HEK293 (cell line): ENCODE measurements around the gene DRC7.
A peak's percentile ranks its signal among the peaks of the same experiment; 100 is the strongest.

ENCODE experiments used
- CTCF ChIA-PET: fragments of 350-600 bp; formaldehyde crosslinking; extraction: SDS; loops from one replicate; lab custom pipeline; 2021; ENCODE audit warnings: antibody characterized with exemption; lab: Yijun Ruan, JAX
- POLR2A ChIA-PET: fragments of 300-600 bp; formaldehyde crosslinking; extraction: SDS; loops from one replicate; lab custom pipeline; 2020; ENCODE audit warnings: antibody characterized with exemption, inconsistent platforms; lab: Yijun Ruan, JAX
- H3K27ac ChIP-seq: fragments of 200-500 bp; sonication (Bioruptor generic); 2 replicates; pipeline ENCODE4 v1.5.1; 2014; ENCODE audit warnings: low read depth, low read length, control low read depth, inconsistent platforms; ENCODE audit errors: extremely low read depth
- H3K36me3 ChIP-seq, 2 experiments: fragments of 200-500 bp in 1 of 2; sonication (Bioruptor generic) in 1 of 2; 1 replicate in 1 of 2; 2 replicates in 1 of 2; pipeline ENCODE4 v1.5.1; 2014 to 2017; ENCODE audit warnings: inconsistent platforms in 2 of 2, low read length in 2 of 2; ENCODE audit not compliant: control insufficient read depth in 2 of 2, insufficient read depth in 1 of 2
- H3K4me1 ChIP-seq: fragments of 200-500 bp; sonication (Bioruptor generic); 2 replicates; pipeline ENCODE4 v1.5.1; 2014; ENCODE audit warnings: mild to moderate bottlenecking, low read length, inconsistent platforms; ENCODE audit not compliant: control insufficient read depth, insufficient read depth
- H3K4me3 ChIP-seq: 2 replicates; pipeline ENCODE4 v1.5.1; 2011; ENCODE audit warnings: low read depth, mild to moderate bottlenecking, control low read depth, low read length, moderate library complexity
- H3K9me3 ChIP-seq: fragments of 200-500 bp; sonication (Bioruptor generic); 2 replicates; pipeline ENCODE4 v1.5.1; 2014; ENCODE audit warnings: low read depth, low read length, inconsistent platforms; ENCODE audit not compliant: control insufficient read depth, insufficient read depth
- BCL11A ChIP-seq: fragments of 450-650 bp; formaldehyde crosslinking; IDR thresholded peaks from 2 replicates; pipeline ENCODE4 v1.5.1; 2016; ENCODE audit warnings: low read depth, missing biosample characterization, missing genetic modification characterization
- GLI2 ChIP-seq: fragments of 450-650 bp; formaldehyde crosslinking; IDR thresholded peaks from 2 replicates; pipeline ENCODE4; 2017; ENCODE audit warnings: missing biosample characterization, missing genetic modification characterization, low read depth, borderline replicate concordance
- HIC1 ChIP-seq: fragments of 450-650 bp; formaldehyde crosslinking; IDR thresholded peaks from 2 replicates; pipeline ENCODE4 v1.5.1; 2016; ENCODE audit warnings: missing biosample characterization, missing genetic modification characterization
- KLF8 ChIP-seq: fragments of 450-650 bp; formaldehyde crosslinking; IDR thresholded peaks from 2 replicates; pipeline ENCODE4 v1.5.1; 2016; ENCODE audit warnings: missing biosample characterization, missing genetic modification characterization
- MEIS1 ChIP-seq: sonication (generic); formaldehyde crosslinking; IDR thresholded peaks from 2 replicates; pipeline ENCODE4 v1.8.1; 2022; ENCODE audit warnings: missing genetic modification reagents, mild to moderate bottlenecking, borderline replicate concordance
- PATZ1 ChIP-seq: fragments of 450-650 bp; formaldehyde crosslinking; IDR thresholded peaks from 2 replicates; pipeline ENCODE4 v1.5.1; 2016; ENCODE audit warnings: missing biosample characterization, missing genetic modification characterization
- SCRT2 ChIP-seq: fragments of 450-650 bp; formaldehyde crosslinking; IDR thresholded peaks from 2 replicates; pipeline ENCODE4 v1.5.1; 2016; ENCODE audit warnings: missing biosample characterization, missing genetic modification characterization
- TRIM28 ChIP-seq: IDR thresholded peaks from 2 replicates; pipeline ENCODE4 v1.6.1; 2011; ENCODE audit warnings: low read length, control low read depth, borderline replicate concordance
- ZBTB20 ChIP-seq: fragments of 450-650 bp; formaldehyde crosslinking; IDR thresholded peaks from 2 replicates; pipeline ENCODE4 v1.5.1; 2016; ENCODE audit warnings: missing biosample characterization, missing genetic modification characterization
- ZBTB6 ChIP-seq: fragments of 450-650 bp; formaldehyde crosslinking; IDR thresholded peaks from 2 replicates; pipeline ENCODE4 v1.5.1; 2017; ENCODE audit warnings: missing biosample characterization, missing genetic modification characterization
- ZBTB7A ChIP-seq: fragments of 450-650 bp; formaldehyde crosslinking; IDR thresholded peaks from 2 replicates; pipeline ENCODE4 v1.5.1; 2016; ENCODE audit warnings: low read depth, missing biosample characterization, missing genetic modification characterization
- ZFP69B ChIP-seq: fragments of 450-650 bp; formaldehyde crosslinking; IDR thresholded peaks from 2 replicates; pipeline ENCODE4 v1.5.1; 2016; ENCODE audit warnings: missing biosample characterization, missing genetic modification characterization
- ZNF19 ChIP-seq: fragments of 450-650 bp; formaldehyde crosslinking; IDR thresholded peaks from 2 replicates; pipeline ENCODE4; 2016; ENCODE audit warnings: missing biosample characterization, missing genetic modification characterization, low read depth
- ZNF274 ChIP-seq, 2 experiments: fragments of 200-500 bp in 1 of 2; fragments of 450-650 bp in 1 of 2; sonication (Bioruptor generic) in 1 of 2; formaldehyde crosslinking in 1 of 2; IDR thresholded peaks; 2 replicates each; pipeline versions ENCODE4 v1.5.1 to v1.6.1; 2014 to 2016; ENCODE audit warnings: borderline replicate concordance in 1 of 2, inconsistent platforms in 1 of 2, low read length in 1 of 2, missing biosample characterization in 1 of 2, missing genetic modification characterization in 1 of 2
- ZNF280D ChIP-seq: fragments of 450-650 bp; formaldehyde crosslinking; IDR thresholded peaks from 2 replicates; pipeline ENCODE4 v1.5.1; 2016; ENCODE audit warnings: missing biosample characterization, missing genetic modification characterization
- ZNF394 ChIP-seq: fragments of 450-650 bp; formaldehyde crosslinking; IDR thresholded peaks from 2 replicates; pipeline ENCODE4 v1.5.1; 2016; ENCODE audit warnings: missing biosample characterization, missing genetic modification characterization, mild to moderate bottlenecking, moderate library complexity, borderline replicate concordance
- ZNF404 ChIP-seq: fragments of 450-650 bp; formaldehyde crosslinking; IDR thresholded peaks from 2 replicates; pipeline ENCODE4 v1.5.1; 2017; ENCODE audit warnings: missing biosample characterization, missing genetic modification characterization
- ZNF426 ChIP-seq: fragments of 450-650 bp; formaldehyde crosslinking; IDR thresholded peaks from 2 replicates; pipeline ENCODE4 v1.5.1; 2017; ENCODE audit warnings: missing biosample characterization, missing genetic modification characterization, mild to moderate bottlenecking, inconsistent platforms, moderate library complexity
- ZNF521 ChIP-seq: fragments of 450-650 bp; formaldehyde crosslinking; IDR thresholded peaks from 2 replicates; pipeline ENCODE4 v1.5.1; 2017; ENCODE audit warnings: missing biosample characterization, mild to moderate bottlenecking, missing genetic modification characterization
- ZNF585B ChIP-seq: fragments of 450-650 bp; formaldehyde crosslinking; IDR thresholded peaks from 2 replicates; pipeline ENCODE4 v1.5.1; 2016; ENCODE audit warnings: missing biosample characterization, missing genetic modification characterization
- ZNF654 ChIP-seq: fragments of 450-650 bp; formaldehyde crosslinking; IDR thresholded peaks from 2 replicates; pipeline ENCODE4 v1.5.1; 2016; ENCODE audit warnings: low read depth, missing biosample characterization, missing genetic modification characterization
- ZNF768 ChIP-seq: fragments of 450-650 bp; formaldehyde crosslinking; IDR thresholded peaks from 2 replicates; pipeline ENCODE4 v1.5.1; 2018; ENCODE audit warnings: missing biosample characterization, mild to moderate bottlenecking, missing genetic modification characterization
- ZNF776 ChIP-seq: fragments of 450-650 bp; formaldehyde crosslinking; IDR thresholded peaks from 2 replicates; pipeline ENCODE4 v1.5.0; 2017; ENCODE audit warnings: missing biosample characterization, missing genetic modification characterization, borderline replicate concordance
- ZNF777 ChIP-seq: fragments of 450-650 bp; formaldehyde crosslinking; IDR thresholded peaks from 2 replicates; pipeline ENCODE4 v1.5.1; 2017; ENCODE audit warnings: missing biosample characterization, missing genetic modification characterization, borderline replicate concordance

The DRC7 gene

GRCh38 chr16:57658130-57658877, 36.3 kb upstream of the DRC7 start:
- Histone ChIP-seq H3K4me1 (no peaks in the 10 kb centered on the region), H3K4me3 (no peak overlapping the region), H3K27ac (no peak overlapping the region), H3K9me3 (no peaks in the 10 kb centered on the region), H3K36me3 (no peaks in the 10 kb centered on the region)
- POLR2A ChIA-PET = no interaction called here
- TF ChIP-seq ZNF404 (tag by site-specific recombination) (no peak), ZNF768 (tag by site-specific recombination) (peak; percentile 88), ZFP69B (tag by site-specific recombination) (no peak), ZNF585B (tag by site-specific recombination) (no peak), ZNF654 (no peak), ZBTB20 (tag by site-specific recombination) (no peak), ZNF776 (tag by site-specific recombination) (no peak), ZNF426 (tag by site-specific recombination) (no peak), TRIM28 (no peak)
- CTCF ChIA-PET = interaction anchor here (0.5 to 0.9 kb wide), 2 partner anchors 93 to 209 kb away, joined by 3 to 5 read pairs; no protein-coding TSS in a partner anchor

- Histone ChIP-seq H3K36me3 (no peaks in the 10 kb centered on the region), H3K4me1 (no peaks in the 10 kb centered on the region), H3K4me3 (no peak overlapping the region), H3K9me3 (no peaks in the 10 kb centered on the region), H3K27ac (no peak overlapping the region)
- ChIA-PET CTCF (interaction anchor here (0.5 to 1.1 kb wide), 3 partner anchors 10 to 208 kb away, joined by 3 to 5 read pairs (median 4); no protein-coding TSS in a partner anchor), POLR2A (no interaction called here)
- TF ChIP-seq ZNF394 (tag by site-specific recombination) (no peak), ZBTB6 (no peak), ZNF274 (IDR thresholded peaks at IDR 0.05; ENCODE audit: low read length) (no peak), ZNF274 (tag by site-specific recombination; IDR thresholded peaks at IDR 0.05; ENCODE audit: borderline replicate concordance) (no peak), KLF8 (tag by site-specific recombination) (no peak), ZNF777 (tag by site-specific recombination) (no peak), HIC1 (tag by site-specific recombination) (no peak), ZBTB7A (tag by site-specific recombination) (no peak), GLI2 (tag by site-specific recombination) (no peak), ZNF280D (tag by site-specific recombination) (no peak), MEIS1 (no peak), ZNF521 (no peak), ZNF19 (tag by site-specific recombination) (no peak), SCRT2 (no peak), BCL11A (no peak), PATZ1 (tag by site-specific recombination) (no peak)
These were observed 35.5 kb upstream of the DRC7 start for GRCh38 chr16:57658878-57659674.
